Ovary (tissue), 3 donors: Measurements from ENCODE around the gene MEGF10.

Experiments used
- CTCF ChIP-seq, 3 donors: fragments of 450-650 bp in 2 of 3; fragments of 200-600 bp in 1 of 3; IDR thresholded peaks; one replicate each; pipeline versions ENCODE4 v1.5.1 to v1.8.0; 2016 to 2022; ENCODE audit warnings: antibody characterized with exemption in 3 of 3, mild to moderate bottlenecking in 1 of 3
- EP300 ChIP-seq: sonication (generic); formaldehyde crosslinking; IDR thresholded peaks from one replicate; pipeline ENCODE4 v1.6.1; 2017; ENCODE audit warnings: antibody characterized with exemption
- POLR2A ChIP-seq: fragments of 450-650 bp; IDR thresholded peaks from one replicate; pipeline ENCODE4 v1.6.1; 2017; ENCODE audit warnings: antibody characterized with exemption, mild to moderate bottlenecking, moderate library complexity
- donor health status: DM: no; HTN: no; CAD: no.

- TF ChIP-seq CTCF (IDR thresholded peaks at IDR 0.05) (no peak), POLR2A (no peak), EP300 (no peak)
Observed at GRCh38 chr5:127506616-127507015, 216.0 kb downstream of the MEGF10 start.
